GM18873 (cell line): ENCODE results near the gene POLRMT.
"Not testable (repeated sequence)": the region's sequence is repeated elsewhere in the genome, so short reads cannot be mapped to it uniquely, and the experiment has no call there.

Experiments
- ATAC-seq: cut with Tn5 transposase; IDR thresholded peaks from one replicate; pipeline ENCODE4 v1.9.1; 2021; ENCODE audit warnings: mild to moderate bottlenecking, moderate library complexity, moderate number of reproducible peaks; ENCODE audit not compliant: unreplicated experiment, low FRiP score

The POLRMT gene

GRCh38 chr19:597406-598315 is 35.7 kb downstream of the POLRMT start:
- ATAC-seq, result no peak

- ATAC-seq, result no peak
These were observed 37.1 kb downstream of the POLRMT start for GRCh38 chr19:596263-596655.

GRCh38 chr19:595326-596262 is 37.7 kb downstream of the POLRMT start:
- no peak for ATAC-seq

DNA sequence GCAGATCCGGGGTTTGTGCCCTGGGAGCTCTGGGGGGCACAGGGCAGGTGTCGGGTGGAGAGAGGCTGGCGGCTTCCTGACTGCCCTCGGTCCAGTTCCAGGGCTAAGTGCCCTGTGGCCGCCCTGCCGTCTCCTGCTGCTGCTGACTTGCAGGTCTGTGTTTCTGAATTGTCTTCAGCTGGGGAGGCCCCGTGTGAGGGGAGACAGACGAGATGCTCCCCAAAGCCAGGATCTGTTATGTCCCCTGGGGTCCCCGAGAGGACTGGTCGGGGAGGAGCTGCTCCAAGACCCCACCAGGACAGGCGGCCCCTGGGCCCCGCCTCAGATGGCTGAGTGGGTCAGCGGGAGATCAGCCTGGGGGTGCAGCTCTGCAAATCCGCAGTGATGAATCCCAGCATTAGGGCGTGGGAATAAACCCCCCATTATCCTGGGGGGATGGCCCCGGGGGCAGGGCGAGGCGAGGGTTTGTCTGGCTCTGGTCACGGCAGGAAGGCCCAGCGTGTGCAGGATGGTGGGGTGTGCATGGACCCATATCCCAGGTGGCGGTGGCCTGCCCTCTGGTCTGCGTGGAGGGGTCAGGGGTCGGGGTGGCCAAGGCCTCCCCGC is 39.0 kb downstream of the POLRMT start:
- ATAC-seq, result no peak

- no peak for ATAC-seq
These were observed 39.8 kb downstream of the POLRMT start for GRCh38 chr19:593505-593904.

GRCh38 chr19:593055-593454 is 40.3 kb downstream of the POLRMT start:
- no peak for ATAC-seq

- no peak for ATAC-seq
These were observed 41.2 kb downstream of the POLRMT start for GRCh38 chr19:592101-592500.

DNA sequence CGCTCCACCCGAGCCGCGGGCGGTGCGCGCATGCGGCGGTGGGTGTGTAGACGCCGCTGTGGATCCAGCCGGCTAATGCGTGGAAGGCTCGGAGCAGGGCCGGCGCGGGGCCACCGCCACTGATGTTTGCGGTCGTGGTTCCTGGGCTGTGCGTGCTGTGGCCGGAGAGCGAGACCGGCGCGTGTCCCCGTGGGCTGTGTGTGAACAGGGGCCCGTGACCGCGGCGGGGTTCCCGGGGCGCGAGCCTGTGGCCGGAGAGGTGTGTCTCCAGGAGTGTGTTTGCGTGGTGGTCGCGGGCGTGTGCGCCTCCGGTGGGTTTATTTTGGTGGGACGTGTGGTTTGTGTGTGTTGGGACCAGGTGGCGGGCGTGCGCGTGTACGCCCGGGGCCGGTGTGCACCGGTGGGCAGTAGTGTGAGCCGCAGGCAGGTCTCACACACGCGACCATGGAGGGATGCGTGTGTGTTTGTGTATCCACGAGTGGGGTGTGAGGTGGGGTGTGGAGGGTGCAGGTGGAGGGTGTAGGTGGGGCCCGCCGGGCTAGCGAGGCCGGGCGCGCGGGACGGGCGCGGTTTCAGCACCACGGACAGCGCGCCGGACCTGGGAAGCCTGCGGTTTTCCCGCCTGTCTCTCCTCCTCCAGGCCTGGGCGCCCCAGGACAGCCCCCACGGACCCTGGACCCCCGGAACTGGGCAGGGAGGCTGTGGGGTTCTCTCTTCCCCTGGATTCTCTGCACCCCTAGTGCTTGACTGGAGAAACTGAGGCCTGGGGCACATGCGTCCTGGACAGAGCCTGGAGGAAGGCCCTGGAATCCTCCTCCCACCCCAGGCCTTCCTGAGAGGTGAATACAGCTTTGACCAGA is 42.0 kb downstream of the POLRMT start:
- ATAC-seq, result no peak

- ATAC-seq, result no peak
These were observed 42.6 kb downstream of the POLRMT start for GRCh38 chr19:590750-591098.

- ATAC-seq, result no peak
These were observed 43.0 kb downstream of the POLRMT start for GRCh38 chr19:590396-590745.

- no peak for ATAC-seq
These were observed 43.5 kb downstream of the POLRMT start, which contains the start of gene HCN2 for GRCh38 chr19:589693-590395. Gene HCN2 (plus strand): TSS chr19:589881. CDS start chr19:589946, 65 bp downstream.

DNA sequence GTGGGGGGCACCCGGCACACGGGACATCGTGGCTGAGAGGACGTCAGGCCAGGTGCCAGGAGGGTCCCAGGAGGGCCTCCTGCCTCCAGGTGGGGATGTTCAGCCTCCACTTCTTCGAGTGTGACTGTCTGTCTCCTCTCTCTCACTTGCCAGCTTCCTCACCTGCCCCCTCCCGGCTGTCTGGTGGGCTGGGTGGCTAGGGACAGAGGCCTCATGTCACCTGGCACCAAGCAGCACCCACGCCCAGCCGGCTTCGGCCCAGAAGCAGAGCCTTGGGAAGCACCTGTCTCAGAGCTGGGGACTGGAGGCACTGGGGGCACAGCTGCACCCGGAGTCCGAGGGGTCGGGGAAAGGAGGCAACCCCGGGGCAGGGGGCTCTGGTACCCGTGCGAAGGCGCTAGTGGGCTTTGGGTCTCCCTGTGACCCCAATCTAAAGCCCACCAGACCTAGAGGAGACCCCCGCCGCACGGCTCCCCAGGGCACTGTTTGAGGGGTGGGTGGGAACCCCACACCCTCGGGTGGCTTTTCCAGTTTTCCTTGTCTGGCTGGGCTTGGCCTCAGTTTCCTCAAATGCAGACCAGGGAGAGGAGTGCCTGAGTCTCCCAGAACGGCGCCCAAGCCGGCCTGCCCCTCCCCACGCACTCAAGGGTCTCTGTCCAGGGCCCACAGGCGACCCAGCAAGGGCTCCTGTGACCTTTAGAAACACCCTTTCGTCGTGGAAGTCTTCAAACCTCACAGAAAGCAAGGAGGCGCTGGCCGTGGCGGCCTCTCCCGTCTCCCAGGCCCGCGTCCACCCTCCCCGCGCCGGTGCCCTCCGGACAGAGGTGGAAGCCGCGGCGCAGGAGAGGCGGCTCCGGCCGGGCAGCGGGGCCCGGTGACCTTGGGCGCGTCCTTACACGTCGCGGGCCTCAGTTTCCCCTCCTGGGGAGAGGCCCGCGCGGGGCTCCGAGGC is 44.3 kb downstream of the POLRMT start:
- ATAC-seq, result no peak

DNA sequence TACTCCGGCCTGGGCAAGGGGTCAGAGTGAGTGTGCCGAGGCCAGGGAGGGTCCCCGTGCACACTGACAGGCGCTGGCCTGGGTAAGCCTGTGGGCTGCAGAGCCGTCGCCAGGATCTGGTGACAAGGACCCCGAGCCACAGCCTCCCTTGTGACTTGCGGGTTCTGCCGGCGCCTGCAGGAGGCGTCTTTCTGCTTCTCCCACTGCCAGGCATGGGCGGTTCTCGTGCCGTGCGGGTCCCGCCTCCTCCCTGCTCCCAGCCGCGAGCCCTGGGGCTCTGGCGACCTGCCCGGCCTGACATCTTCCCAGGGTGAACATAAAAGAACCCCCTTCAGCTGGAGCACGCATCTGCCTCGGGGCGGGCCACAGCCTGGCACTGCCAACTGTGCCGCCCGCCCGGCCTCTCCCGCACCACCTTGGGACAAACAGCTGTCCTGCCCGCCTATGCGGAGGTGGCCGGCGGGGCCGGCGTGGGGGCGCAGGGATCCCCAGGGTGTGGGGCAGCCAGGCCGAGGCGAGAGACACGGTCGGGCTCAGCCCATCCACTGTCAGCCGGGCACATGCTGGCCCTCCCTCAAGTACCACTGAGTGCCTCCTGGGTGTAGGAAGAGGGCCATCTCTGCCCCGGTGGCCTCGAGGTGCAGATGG is 45.1 kb downstream of the POLRMT start:
- ATAC-seq, result no peak

GRCh38 chr19:585551-586110 is 47.7 kb downstream of the POLRMT start:
- ATAC-seq, result no peak

GRCh38 chr19:585146-585545 is 48.2 kb downstream of the POLRMT start:
- not testable (repeated sequence) for ATAC-seq

DNA sequence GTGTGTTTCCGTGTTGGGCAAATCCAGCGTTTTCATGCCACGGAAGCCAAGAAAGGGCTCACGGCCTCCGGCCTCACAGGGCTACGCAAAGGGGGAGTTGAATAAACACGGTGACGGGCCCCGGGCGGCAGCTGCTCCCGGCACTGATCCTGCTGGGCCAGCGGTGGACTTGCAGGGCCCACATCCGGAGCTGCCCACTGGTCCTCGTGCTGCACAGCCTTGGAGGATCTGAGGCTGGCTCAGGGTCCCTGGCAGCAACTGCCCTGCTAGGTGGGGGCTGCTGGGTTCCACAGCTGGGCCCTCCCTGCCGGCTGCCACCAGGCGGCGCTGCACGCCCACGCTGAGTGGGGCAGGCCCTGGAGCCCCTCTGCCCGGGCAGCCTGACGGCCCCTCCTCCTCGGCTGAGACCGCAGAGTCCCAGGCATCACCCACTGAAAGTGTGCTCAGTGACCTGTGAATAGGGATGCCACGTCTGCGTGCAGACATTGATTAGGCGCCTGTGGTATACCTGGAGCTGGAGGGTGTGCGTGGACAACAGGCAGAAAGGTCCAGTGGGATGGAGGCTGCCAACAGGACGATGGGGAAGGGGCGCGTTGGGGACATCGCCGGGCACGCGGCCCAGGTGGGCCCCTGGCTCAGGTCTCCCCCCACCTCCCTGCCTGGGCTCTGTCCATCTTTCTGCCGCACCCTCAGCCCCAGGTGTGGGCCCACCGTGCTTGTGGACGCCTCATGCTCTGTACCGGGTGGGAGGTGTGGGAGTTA is 48.9 kb downstream of the POLRMT start:
- ATAC-seq, result no peak

GRCh38 chr19:583968-584239 is 49.4 kb downstream of the POLRMT start:
- no peak for ATAC-seq
